Smooth muscle cell (in vitro differentiated cells): ENCODE results near the gene SPPL2B. TPM values are rescaled to one million over a fixed set of nuclear protein-coding genes. Genes with fewer than 3 reads are reported as not detected.

ENCODE experiments used
- DNase-seq: peaks from one replicate; lab custom pipeline; 2025; ENCODE audit not compliant: unreplicated experiment; lab: John Stamatoyannopoulos, UW
- H2AFZ ChIP-seq: fragments of 200-600 bp; sonication (generic); 2 replicates; pipeline ENCODE4 v1.6.0; 2016; ENCODE audit warnings: antibody characterized with exemption, low read depth, mild to moderate bottlenecking
- H3F3A ChIP-seq: fragments of 200-600 bp; sonication (generic); 2 replicates; pipeline ENCODE4 v1.6.0; 2017; ENCODE audit warnings: antibody characterized with exemption, low read depth
- H3K27ac ChIP-seq: fragments of 200-600 bp; sonication (generic); 2 replicates; pipeline ENCODE4 v1.5.1; 2016; ENCODE audit warnings: low read depth, mild to moderate bottlenecking
- H3K27me3 ChIP-seq: fragments of 200-600 bp; sonication (generic); 2 replicates; pipeline ENCODE4 v1.6.1; 2016; ENCODE audit warnings: low read depth, mild to moderate bottlenecking
- H3K36me3 ChIP-seq: fragments of 200-600 bp; sonication (generic); 2 replicates; pipeline ENCODE4 v1.5.1; 2016; ENCODE audit warnings: low read depth
- H3K4me1 ChIP-seq: fragments of 200-600 bp; sonication (generic); 2 replicates; pipeline ENCODE4 v1.5.1; 2016; ENCODE audit warnings: low read depth
- H3K4me2 ChIP-seq: fragments of 200-600 bp; sonication (generic); 2 replicates; pipeline ENCODE4 v1.6.0; 2016; ENCODE audit warnings: mild to moderate bottlenecking
- H3K4me3 ChIP-seq: fragments of 200-600 bp; sonication (generic); 2 replicates; pipeline ENCODE4 v1.5.1; 2016; ENCODE audit warnings: mild to moderate bottlenecking
- H3K79me2 ChIP-seq: fragments of 200-600 bp; sonication (generic); 2 replicates; pipeline ENCODE4 v1.6.0; 2016; ENCODE audit warnings: low read depth, mild to moderate bottlenecking
- H3K9ac ChIP-seq: fragments of 200-600 bp; sonication (generic); 2 replicates; pipeline ENCODE4 v1.6.0; 2016; ENCODE audit warnings: low read depth
- H3K9me3 ChIP-seq: fragments of 200-600 bp; sonication (generic); replicated peaks from 2 replicates; pipeline ENCODE4 v1.5.1; 2016; ENCODE audit warnings: low read depth
- H4K20me1 ChIP-seq: fragments of 200-600 bp; sonication (generic); 2 replicates; pipeline ENCODE4 v1.6.0; 2016; ENCODE audit warnings: low read depth
- WGBS: methylation state at CpG from one replicate; pipeline ENCODE4 v1.1.7; 2016; ENCODE audit warnings: low lambda C conversion rate; 5-methylcytosine and 5-hydroxymethylcytosine counted together
- polyA plus RNA-seq: library from polyadenylated mRNA; unstranded; fragments of >200 nt; fragmentation: Nextera tagmentation; extraction: Ambion mirVana; gene quantifications from 2 replicates; pipeline ENCODE4 v1.2.1, GENCODE V29; 2016
- total RNA-seq: library from RNA; depleted of rRNA; stranded (reverse); fragments of >200 nt; gene quantifications from 2 replicates; pipeline ENCODE4 v1.2.3, GENCODE V29; 2014
- TF ChIP-seq, protein P1 (sequence below): fragments of 200-600 bp; sonication (generic); IDR thresholded peaks from 2 replicates; pipeline ENCODE4 v1.5.1; 2017; ENCODE audit warnings: borderline replicate concordance, mild to moderate bottlenecking, antibody characterized with exemption; ENCODE audit not compliant: insufficient read depth, poor library complexity, severe bottlenecking

The SPPL2B gene
- total and polyA plus RNA-seq, 2 experiments from 2014 or later, result 53.6 to 54.7 TPM

DNA sequence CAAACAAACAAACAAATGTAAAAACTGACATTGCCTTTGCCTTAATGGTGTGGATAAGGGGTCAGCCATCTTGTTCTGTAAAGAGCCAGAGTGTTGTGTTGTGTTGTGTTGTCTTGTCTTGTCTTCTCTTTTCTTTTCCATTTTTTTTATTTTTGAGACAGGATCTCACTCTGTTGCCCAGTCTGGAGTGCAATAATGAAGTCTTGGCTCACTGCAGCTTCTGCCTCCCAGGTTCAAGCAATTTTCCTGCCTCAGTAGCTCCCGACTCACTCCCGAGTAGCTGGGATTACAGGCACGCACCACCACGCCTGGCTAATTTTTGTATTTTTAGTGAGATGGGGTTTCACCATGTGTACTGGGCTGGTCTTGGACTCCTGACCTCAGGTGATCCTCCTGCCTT lies 71.1 kb downstream of the SPPL2B start:
- Histone ChIP-seq H3K9ac (no peak overlapping the region), H3F3A (no peaks in the 10 kb centered on the region), H4K20me1 (no peaks in the 10 kb centered on the region), H3K36me3 (no peaks in the 10 kb centered on the region), H3K4me2 (no peak overlapping the region), H3K9me3 (no peaks in the 10 kb centered on the region), H2AFZ (no peak overlapping the region), H3K4me3 (no peak overlapping the region), H3K4me1 (no peaks in the 10 kb centered on the region), H3K27me3 (no peaks in the 10 kb centered on the region), H3K79me2 (no peaks in the 10 kb centered on the region), H3K27ac (no peak overlapping the region)
- DNase-seq, result no peak
- TF ChIP-seq, protein P1, sequence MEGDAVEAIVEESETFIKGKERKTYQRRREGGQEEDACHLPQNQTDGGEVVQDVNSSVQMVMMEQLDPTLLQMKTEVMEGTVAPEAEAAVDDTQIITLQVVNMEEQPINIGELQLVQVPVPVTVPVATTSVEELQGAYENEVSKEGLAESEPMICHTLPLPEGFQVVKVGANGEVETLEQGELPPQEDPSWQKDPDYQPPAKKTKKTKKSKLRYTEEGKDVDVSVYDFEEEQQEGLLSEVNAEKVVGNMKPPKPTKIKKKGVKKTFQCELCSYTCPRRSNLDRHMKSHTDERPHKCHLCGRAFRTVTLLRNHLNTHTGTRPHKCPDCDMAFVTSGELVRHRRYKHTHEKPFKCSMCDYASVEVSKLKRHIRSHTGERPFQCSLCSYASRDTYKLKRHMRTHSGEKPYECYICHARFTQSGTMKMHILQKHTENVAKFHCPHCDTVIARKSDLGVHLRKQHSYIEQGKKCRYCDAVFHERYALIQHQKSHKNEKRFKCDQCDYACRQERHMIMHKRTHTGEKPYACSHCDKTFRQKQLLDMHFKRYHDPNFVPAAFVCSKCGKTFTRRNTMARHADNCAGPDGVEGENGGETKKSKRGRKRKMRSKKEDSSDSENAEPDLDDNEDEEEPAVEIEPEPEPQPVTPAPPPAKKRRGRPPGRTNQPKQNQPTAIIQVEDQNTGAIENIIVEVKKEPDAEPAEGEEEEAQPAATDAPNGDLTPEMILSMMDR, result no peak
- 96% methylated on average over 4 of the region's 4 CpGs for WGBS

Other genes starting within 250 kb of the SPPL2B start
- 11.2 and 13.5 TPM in 2 replicates for gene MOB3A, start 232.4 kb upstream of the SPPL2B start, total RNA-seq
- gene MOB3A, start 232.4 kb upstream of the SPPL2B start, polyA plus RNA-seq, result 23.8 and 32.9 TPM in 2 replicates
- gene IZUMO4, start 231.8 kb upstream of the SPPL2B start, total RNA-seq, result 1.6 and 1.8 TPM in 2 replicates
- gene IZUMO4, start 231.8 kb upstream of the SPPL2B start, polyA plus RNA-seq, result 0.48 and 0.58 TPM in 2 replicates
- 43.0 and 66.2 TPM in 2 replicates for gene AP3D1, start 177.1 kb upstream of the SPPL2B start, total RNA-seq
- gene AP3D1, start 177.1 kb upstream of the SPPL2B start, polyA plus RNA-seq, result 81.0 and 82.8 TPM in 2 replicates
- gene DOT1L, start 164.8 kb upstream of the SPPL2B start, total RNA-seq, result 4.2 and 4.8 TPM in 2 replicates
- gene DOT1L, start 164.8 kb upstream of the SPPL2B start, polyA plus RNA-seq, result 3.4 and 5.5 TPM in 2 replicates
- 36.0 and 38.6 TPM in 2 replicates for gene PLEKHJ1, start 92.4 kb upstream of the SPPL2B start, total RNA-seq
- 76.5 and 94.5 TPM in 2 replicates for gene PLEKHJ1, start 92.4 kb upstream of the SPPL2B start, polyA plus RNA-seq
- gene SF3A2, start 91.9 kb upstream of the SPPL2B start, total RNA-seq, result 8.4 and 28.5 TPM in 2 replicates
- gene SF3A2, start 91.9 kb upstream of the SPPL2B start, polyA plus RNA-seq, result 63.0 and 78.1 TPM in 2 replicates
- 2.9 and 3.5 TPM in 2 replicates for gene AMH, start 79.4 kb upstream of the SPPL2B start, total RNA-seq
- 12.6 and 20.7 TPM in 2 replicates for gene AMH, start 79.4 kb upstream of the SPPL2B start, polyA plus RNA-seq
- not detected in 2 replicates for gene JSRP1, start 72.3 kb upstream of the SPPL2B start, total RNA-seq
- gene JSRP1, start 72.3 kb upstream of the SPPL2B start, polyA plus RNA-seq, result 0.59 TPM in 1 of 2 replicates, not detected in the other
- not detected in 2 replicates for gene PEAK3, start 46.5 kb upstream of the SPPL2B start, total RNA-seq
- 0.37 and 0.71 TPM in 2 replicates for gene PEAK3, start 46.5 kb upstream of the SPPL2B start, polyA plus RNA-seq
- not detected in 2 replicates for gene LINGO3, start 20.5 kb upstream of the SPPL2B start, total RNA-seq
- gene LINGO3, start 20.5 kb upstream of the SPPL2B start, polyA plus RNA-seq, result 0.31 and 1.2 TPM in 2 replicates
- gene LSM7, start 98 bp upstream of the SPPL2B start, total RNA-seq, result 164 and 186 TPM in 2 replicates
- gene LSM7, start 98 bp upstream of the SPPL2B start, polyA plus RNA-seq, result 158 and 161 TPM in 2 replicates
- gene TMPRSS9, start 31.6 kb downstream of the SPPL2B start, total RNA-seq, result not detected in 2 replicates
- 0.05 and 0.63 TPM in 2 replicates for gene TMPRSS9, start 31.6 kb downstream of the SPPL2B start, polyA plus RNA-seq
- 14.1 and 20.0 TPM in 2 replicates for gene TIMM13, start 98.9 kb downstream of the SPPL2B start, total RNA-seq
- gene TIMM13, start 98.9 kb downstream of the SPPL2B start, polyA plus RNA-seq, result 107 and 119 TPM in 2 replicates
- 21.7 and 25.5 TPM in 2 replicates for gene LMNB2, start 128.3 kb downstream of the SPPL2B start, total RNA-seq
- 29.5 and 41.8 TPM in 2 replicates for gene LMNB2, start 128.3 kb downstream of the SPPL2B start, polyA plus RNA-seq
- gene GADD45B, start 147.4 kb downstream of the SPPL2B start, total RNA-seq, result 252 and 326 TPM in 2 replicates
- 435 and 533 TPM in 2 replicates for gene GADD45B, start 147.4 kb downstream of the SPPL2B start, polyA plus RNA-seq